GM12875 (cell line): Measurements from ENCODE around the gene SLC4A9.

Source experiments
- H3K4me3 ChIP-seq: one replicate; pipeline ENCODE4 v1.5.1; 2011; ENCODE audit warnings: low read depth, low read length, control low read depth
- TF ChIP-seq, protein P1 (sequence below): IDR thresholded peaks from 2 replicates; pipeline ENCODE4 v1.5.1; 2011; ENCODE audit warnings: low read depth, mild to moderate bottlenecking, control low read depth, inconsistent platforms, low read length, moderate library complexity, borderline replicate concordance; ENCODE audit not compliant: insufficient read depth

The SLC4A9 gene

GRCh38 chr5:140423609-140424008 is 63.6 kb downstream of the SLC4A9 start:
- TF ChIP-seq, protein P1, sequence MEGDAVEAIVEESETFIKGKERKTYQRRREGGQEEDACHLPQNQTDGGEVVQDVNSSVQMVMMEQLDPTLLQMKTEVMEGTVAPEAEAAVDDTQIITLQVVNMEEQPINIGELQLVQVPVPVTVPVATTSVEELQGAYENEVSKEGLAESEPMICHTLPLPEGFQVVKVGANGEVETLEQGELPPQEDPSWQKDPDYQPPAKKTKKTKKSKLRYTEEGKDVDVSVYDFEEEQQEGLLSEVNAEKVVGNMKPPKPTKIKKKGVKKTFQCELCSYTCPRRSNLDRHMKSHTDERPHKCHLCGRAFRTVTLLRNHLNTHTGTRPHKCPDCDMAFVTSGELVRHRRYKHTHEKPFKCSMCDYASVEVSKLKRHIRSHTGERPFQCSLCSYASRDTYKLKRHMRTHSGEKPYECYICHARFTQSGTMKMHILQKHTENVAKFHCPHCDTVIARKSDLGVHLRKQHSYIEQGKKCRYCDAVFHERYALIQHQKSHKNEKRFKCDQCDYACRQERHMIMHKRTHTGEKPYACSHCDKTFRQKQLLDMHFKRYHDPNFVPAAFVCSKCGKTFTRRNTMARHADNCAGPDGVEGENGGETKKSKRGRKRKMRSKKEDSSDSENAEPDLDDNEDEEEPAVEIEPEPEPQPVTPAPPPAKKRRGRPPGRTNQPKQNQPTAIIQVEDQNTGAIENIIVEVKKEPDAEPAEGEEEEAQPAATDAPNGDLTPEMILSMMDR, result no peak
- no peak overlapping the region for H3K4me3 ChIP-seq

DNA sequence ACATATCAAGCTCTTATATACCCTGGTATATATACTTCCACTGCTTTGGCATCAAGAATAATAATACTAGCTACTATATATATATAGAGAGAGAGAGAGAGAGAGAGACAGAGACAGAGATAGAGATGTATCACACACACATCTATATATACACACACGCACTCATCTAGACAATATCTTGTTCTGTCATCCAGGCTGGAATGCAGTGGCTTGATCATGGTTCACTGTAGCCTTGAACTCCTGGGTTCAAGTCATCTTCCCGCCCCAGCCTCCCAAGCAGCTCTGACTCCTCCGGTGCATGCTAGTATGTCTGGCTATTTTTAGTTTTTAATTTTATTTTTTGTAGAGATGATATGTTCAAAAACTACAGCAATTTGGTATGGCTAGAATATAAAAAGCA is 64.1 kb downstream of the SLC4A9 start:
- TF ChIP-seq, protein P1, result no peak

More for the DNA sequence above, 64.1 kb downstream of the SLC4A9 start:
- no peak overlapping the region for H3K4me3 ChIP-seq
